Psoas muscle (tissue), 8 donors: ENCODE measurements around the gene TOMM6. TPM values are rescaled to one million over a fixed set of nuclear protein-coding genes. Genes with fewer than 3 reads are reported as not detected.

Source experiments
- ATAC-seq, 4 donors: fragments of 200-7000 bp; cut with Tn5 transposase; one replicate each; pipeline ENCODE4 v1.9.1; 2020; ENCODE audit warnings: moderate library complexity in 3 of 4, mild to moderate bottlenecking in 2 of 4
- DNase-seq, 2 donors: peaks; one replicate each; pipeline ENCODE4 v3.0.0-alpha.2; 2020
- H3K27ac ChIP-seq: fragments of 200-600 bp; one replicate; pipeline ENCODE4 v1.8.0; 2022
- H3K27me3 ChIP-seq, 3 donors: fragments of 200-600 bp in 1 of 3; one replicate each; pipeline versions ENCODE4 v1.6.1 to v1.8.0; 2013 to 2022; ENCODE audit warnings: low read length in 2 of 3, mild to moderate bottlenecking in 2 of 3, moderate library complexity in 1 of 3; ENCODE audit not compliant: insufficient read depth in 3 of 3
- H3K36me3 ChIP-seq, 2 donors: fragments of 200-600 bp in 1 of 2; one replicate each; pipeline versions ENCODE4 v1.6.1 to v1.8.0; 2013 to 2022; ENCODE audit warnings: low read depth in 1 of 2, mild to moderate bottlenecking in 1 of 2, moderate library complexity in 1 of 2; ENCODE audit not compliant: insufficient read depth in 1 of 2
- H3K4me1 ChIP-seq: fragments of 200-600 bp; one replicate; pipeline ENCODE4 v1.8.0; 2022
- H3K4me3 ChIP-seq: fragments of 200-600 bp; one replicate; pipeline ENCODE4 v1.8.0; 2022; ENCODE audit warnings: mild to moderate bottlenecking
- H3K9me3 ChIP-seq: fragments of 200-600 bp; one replicate; pipeline ENCODE4 v1.8.0; 2022
- WGBS, 3 donors: extraction: QIAGEN DNeasy Blood & Tissue Kit; methylation state at CpG; one replicate each; pipeline versions ENCODE4 v1.1.6 to v1.1.7; 2013; 5-methylcytosine and 5-hydroxymethylcytosine counted together
- intact Hi-C, 2 donors: fragments of 100-400 bp; cut with DNase I; formaldehyde crosslinking; loops; one replicate each; pipeline versions ENCODE4 v1.11.0 to v1.14.2; 2022
- polyA plus RNA-seq, 3 donors: library from polyadenylated mRNA; stranded (reverse); fragments of 200-250 nt; gene quantifications; one replicate each; pipeline ENCODE4 v1.2.3, GENCODE V29; 2013
- total RNA-seq, 4 donors: library from RNA; stranded (reverse); fragmentation: NEBNext Ultra II Directional in 2 of 4; extraction: Animal tissue kit (Norgen Biotek cat#: 25700) in 2 of 4; gene quantifications; one replicate each; pipeline versions ENCODE4 v1.2.1 to v1.2.4, GENCODE V29; 2021 to 2023
- TF ChIP-seq, protein P1 (sequence below): fragments of 200-600 bp; IDR thresholded peaks from one replicate; pipeline ENCODE4 v1.8.0; 2022; ENCODE audit warnings: antibody characterized with exemption
- donor health status: healthy with polysubstance abuse.
- donor health status: DM: no; HTN: no; CAD: no; lungs with moderate emphysema.
- donor health status: Bipolar disorder and iron deficiency.
- donor health status: healthy.
- donor health status: DM: yes; HTN: yes; CAD: no.
- donor health status: DM: no; HTN: no; CAD: no.
- donor health status: DM: no; HTN: no; CAD: no.
- donor health status: DM: yes; HTN: yes; CAD: no.

The TOMM6 gene
- total and polyA plus RNA-seq, 7 donors, result 156 to 403 (median 181) TPM

DNA sequence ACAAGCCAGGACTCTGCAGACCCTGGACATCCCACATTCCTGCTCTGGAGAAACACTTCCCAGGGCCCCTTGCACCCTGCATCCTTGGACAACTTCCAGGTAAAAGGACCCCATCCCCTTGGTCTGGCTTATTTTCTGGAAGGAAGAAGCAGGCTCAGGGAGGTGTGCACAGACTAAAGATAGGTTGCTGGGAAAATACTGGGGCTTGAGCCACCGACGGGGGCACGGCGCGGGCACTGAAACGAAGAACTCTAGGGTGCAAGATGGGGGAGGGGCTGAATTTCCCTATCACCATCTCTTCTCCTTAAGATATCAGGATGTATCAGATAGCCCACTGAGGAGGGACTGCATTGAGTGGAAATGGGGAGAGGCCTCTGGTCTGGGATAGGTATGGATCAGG, 8.6 kb upstream of the TOMM6 start:
- DNase-seq (no peak), ATAC-seq (no peak)
- H3K4me3 ChIP-seq, result peak overlapping the region; percentile 91
- H3K27me3 ChIP-seq, result no peaks in the 10 kb centered on the region
- peaks cover 6 to 27% of the 10 kb centered on the region in 2 donors for H3K36me3 ChIP-seq
- no peaks in the 10 kb centered on the region for H3K9me3 ChIP-seq
- TF ChIP-seq, protein P1, sequence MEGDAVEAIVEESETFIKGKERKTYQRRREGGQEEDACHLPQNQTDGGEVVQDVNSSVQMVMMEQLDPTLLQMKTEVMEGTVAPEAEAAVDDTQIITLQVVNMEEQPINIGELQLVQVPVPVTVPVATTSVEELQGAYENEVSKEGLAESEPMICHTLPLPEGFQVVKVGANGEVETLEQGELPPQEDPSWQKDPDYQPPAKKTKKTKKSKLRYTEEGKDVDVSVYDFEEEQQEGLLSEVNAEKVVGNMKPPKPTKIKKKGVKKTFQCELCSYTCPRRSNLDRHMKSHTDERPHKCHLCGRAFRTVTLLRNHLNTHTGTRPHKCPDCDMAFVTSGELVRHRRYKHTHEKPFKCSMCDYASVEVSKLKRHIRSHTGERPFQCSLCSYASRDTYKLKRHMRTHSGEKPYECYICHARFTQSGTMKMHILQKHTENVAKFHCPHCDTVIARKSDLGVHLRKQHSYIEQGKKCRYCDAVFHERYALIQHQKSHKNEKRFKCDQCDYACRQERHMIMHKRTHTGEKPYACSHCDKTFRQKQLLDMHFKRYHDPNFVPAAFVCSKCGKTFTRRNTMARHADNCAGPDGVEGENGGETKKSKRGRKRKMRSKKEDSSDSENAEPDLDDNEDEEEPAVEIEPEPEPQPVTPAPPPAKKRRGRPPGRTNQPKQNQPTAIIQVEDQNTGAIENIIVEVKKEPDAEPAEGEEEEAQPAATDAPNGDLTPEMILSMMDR, result no peak
- intact Hi-C loops, result loop anchor here (5.0 to 10.0 kb wide), 4 partner anchors 42 to 412 kb away; partner anchors contain the start of gene TFEB (in 1 of the 2)
- H3K27ac ChIP-seq, result no peak overlapping the region
- peaks cover 10% of the 10 kb centered on the region for H3K4me1 ChIP-seq
- WGBS, 3 donors, result 14 to 36% (median 27%) methylated on average over 6 of the region's 6 CpGs

DNA sequence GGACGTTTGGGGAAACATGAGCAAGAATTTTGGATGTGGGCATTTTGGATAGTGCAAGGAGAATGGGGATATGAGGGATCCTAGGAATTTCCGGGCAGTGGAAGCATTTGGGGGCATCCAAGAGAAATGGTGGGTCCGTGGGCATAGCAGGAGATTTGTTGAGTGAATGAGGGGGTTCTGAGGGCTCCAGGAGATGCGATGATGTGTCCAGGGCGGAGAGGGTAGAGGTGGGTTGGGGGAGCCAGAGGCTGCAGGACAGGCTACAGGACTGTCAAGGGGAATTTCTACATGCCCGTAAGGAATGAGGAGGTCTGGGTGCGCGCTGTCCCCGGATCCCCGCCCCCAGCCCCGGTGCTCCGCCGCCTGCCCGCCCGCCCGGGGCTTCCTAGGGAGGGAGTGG, 8.2 kb upstream of the TOMM6 start:
- Histone ChIP-seq H3K9me3 (no peaks in the 10 kb centered on the region), H3K4me1 (peaks cover 10% of the 10 kb centered on the region), H3K4me3 (peak overlapping the region; percentile 91), H3K36me3 (peaks cover 6 to 22% of the 10 kb centered on the region in 2 donors), H3K27ac (peak overlapping the region; percentile 51), H3K27me3 (no peaks in the 10 kb centered on the region)
- no peak for ATAC-seq
- intact Hi-C loops, result loop anchor here (5.0 to 10.0 kb wide), 4 partner anchors 42 to 412 kb away; partner anchors contain the start of gene TFEB (in 1 of the 2)
- DNase-seq, result no peak
- TF ChIP-seq, protein P1, result no peak
- WGBS, 3 donors, result 1 to 4% (median 2%) methylated on average over 9 to 16 of the region's 16 CpGs

DNA sequence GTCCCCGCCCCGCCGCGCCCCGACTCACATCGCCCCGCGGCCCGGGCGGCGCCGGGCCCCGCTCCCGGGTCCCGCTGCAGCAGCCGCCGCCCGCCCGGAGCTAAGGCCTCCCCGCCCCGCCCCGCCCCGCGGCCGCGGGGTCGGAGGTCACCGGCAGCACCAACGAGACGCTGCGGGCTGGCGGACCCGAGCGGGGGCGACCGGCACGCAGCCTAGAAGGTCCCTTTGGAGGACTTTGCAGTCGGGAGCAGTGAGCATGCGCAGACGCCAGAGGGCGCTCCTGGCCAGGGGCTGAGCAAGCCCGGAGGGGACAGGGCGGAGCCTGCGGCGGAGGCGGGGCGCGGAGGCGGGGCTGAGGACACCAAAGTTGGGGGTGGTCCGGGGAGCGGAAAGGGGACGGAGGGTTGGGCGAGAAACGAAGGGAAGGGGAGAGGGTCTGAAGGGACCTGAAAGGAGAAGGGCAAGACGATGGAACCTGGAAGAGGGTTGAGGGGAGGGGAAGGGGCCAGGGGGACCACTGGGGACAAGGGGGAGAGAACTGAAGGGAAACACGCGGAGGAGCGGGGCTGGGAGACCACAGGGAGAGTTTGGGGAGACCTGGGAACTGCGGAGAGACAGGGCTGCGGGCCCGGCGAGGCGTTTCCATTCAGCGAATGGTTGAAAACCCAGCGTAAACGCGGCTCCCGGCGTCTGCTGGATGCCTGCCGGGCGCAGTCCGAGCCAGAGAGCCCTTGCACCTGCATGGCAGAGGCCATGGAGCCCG, 7.5 kb upstream of the TOMM6 start, which contains the start of gene FRS3:
Gene FRS3, minus strand, starts transcription at position 113 of the 763 bp plus-strand sequence. CDS start 2,913 bp downstream, outside the sequence.
- H3K4me1 ChIP-seq, result peaks cover 10% of the 10 kb centered on the region

DNA sequence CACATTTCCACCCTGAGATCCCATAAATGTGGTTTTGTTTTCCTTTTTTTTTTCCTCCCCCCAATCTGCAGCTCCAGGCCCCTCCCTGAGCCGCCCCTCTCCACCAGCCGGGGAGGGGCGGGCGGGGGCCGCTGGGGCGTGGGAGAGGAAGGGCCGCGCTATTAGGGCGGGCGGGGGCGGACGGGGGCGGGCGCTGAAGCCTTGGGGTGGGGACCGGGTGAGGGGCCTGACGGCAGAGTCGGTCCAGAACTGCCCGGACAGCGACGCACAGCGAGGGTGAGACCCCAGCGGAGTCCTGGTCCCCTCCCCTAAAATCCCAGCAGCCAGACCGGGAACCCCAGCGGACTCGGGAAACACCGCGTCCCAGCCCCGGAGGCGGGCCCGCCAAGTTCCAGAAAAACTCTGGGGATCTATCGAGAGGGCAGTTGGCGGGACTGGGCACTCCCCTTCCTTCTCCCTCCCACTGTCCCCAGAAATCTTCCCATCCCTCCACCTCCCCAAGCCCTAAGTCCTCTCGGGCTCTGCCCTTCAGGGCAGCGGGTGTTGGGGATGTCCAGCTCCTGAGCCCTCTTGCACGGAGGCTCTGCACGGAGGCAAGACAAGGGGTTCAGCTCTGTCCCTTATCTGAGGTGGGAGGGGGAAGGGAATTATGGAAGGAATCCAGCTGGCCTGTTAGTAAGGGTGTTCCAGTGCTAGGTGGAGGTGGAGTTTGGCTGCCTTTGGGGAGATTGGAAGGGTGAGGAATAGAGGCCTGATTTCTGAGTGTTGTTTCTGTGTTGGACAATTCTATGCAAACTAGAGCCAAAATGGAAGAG, 6.7 kb upstream of the TOMM6 start, which contains the start of gene PRICKLE4:
Gene PRICKLE4, plus strand, starts transcription at position 232 of the 815 bp plus-strand sequence. CDS start 2,692 bp downstream, outside the sequence.
- no peaks in the 10 kb centered on the region for H3K27me3 ChIP-seq
- ATAC-seq, result peak; percentile 9 to 60 (median 24)
- WGBS, 3 donors, result 1% methylated on average over 28 to 36 of the region's 36 CpGs
- peaks cover 0 to 9% of the 10 kb centered on the region in 2 donors for H3K36me3 ChIP-seq
- H3K4me1 ChIP-seq, result peaks cover 13% of the 10 kb centered on the region
- intact Hi-C loops, result loop anchor here (1.0 to 10.0 kb wide), 3 partner anchors 114 to 264 kb away; partner anchors contain the start of gene USP49 (in 1 of the 2)
- peak within 1 kb of the TSS; percentile 75 for H3K27ac ChIP-seq
- TF ChIP-seq, protein P1, result no peak
- H3K9me3 ChIP-seq, result no peaks in the 10 kb centered on the region
- peak; percentile 47 to 66 for DNase-seq
- peak within 1 kb of the TSS; percentile 91 for H3K4me3 ChIP-seq

More for the DNA sequence above, 7.5 kb upstream of the TOMM6 start, which contains the start of gene FRS3:
- ATAC-seq (peak; percentile 97 to 98 (median 98)), DNase-seq (peak; percentile 99 to 100)
- TF ChIP-seq, protein P1, result peak; percentile 87
- 0% methylated on average over 67 to 73 of the region's 73 CpGs for WGBS, 3 donors
- peaks cover 1 to 16% of the 10 kb centered on the region in 2 donors for H3K36me3 ChIP-seq
- no peaks in the 10 kb centered on the region for H3K27me3 ChIP-seq
- H3K4me3 ChIP-seq, result peak within 1 kb of the TSS; percentile 91
- peak within 1 kb of the TSS; percentile 75 for H3K27ac ChIP-seq
- H3K9me3 ChIP-seq, result no peaks in the 10 kb centered on the region
- intact Hi-C loops, result loop anchor here (1.0 to 10.0 kb wide), 7 partner anchors 43 to 413 kb away; partner anchors contain the start of genes TFEB (in 1 of the 2) and USP49 (in 1 of the 2)
